HepG2 (cell line): Measurements from ENCODE around the gene SEPHS1. TPM values are rescaled to one million over a fixed set of nuclear protein-coding genes. Genes with fewer than 3 reads are reported as not detected.

ENCODE experiments used
- ATAC-seq: fragments of 200-7000 bp; cut with Tn5 transposase; 3 replicates; pipeline ENCODE4 v1.9.1; 2020; ENCODE audit warnings: mild to moderate bottlenecking, moderate library complexity
- BruUV-seq: library from RNA; stranded (reverse); fragments of 400-500 nt; replicated peaks from 2 replicates; lab custom pipeline; 2021; lab: Mats Ljungman, UMichigan
- CTCF ChIA-PET: fragments of 300-600 bp; formaldehyde crosslinking; extraction: SDS; loops from one replicate; lab custom pipeline; 2021; ENCODE audit warnings: low total read pairs, inconsistent platforms, low intra/inter-chr PET ratio; lab: Yijun Ruan, JAX
- POLR2A ChIA-PET: fragments of 350-600 bp; sonication (Branson Sonifier 250); formaldehyde crosslinking; loops from one replicate; lab custom pipeline; 2020; ENCODE audit warnings: antibody characterized with exemption, inconsistent platforms; lab: Yijun Ruan, JAX
- DNase-seq: peaks from one replicate; pipeline ENCODE4 v3.0.0-alpha.2; 2015; ENCODE audit warnings: low spot score
- FAIRE-seq: peaks from 3 replicates; lab custom pipeline; 2011; peaks lifted over from hg19 to GRCh38; lab: Jason Lieb, UNC
- H2AFZ ChIP-seq: one replicate; pipeline ENCODE4 v1.6.1; 2011; ENCODE audit warnings: low read length, inconsistent platforms
- H3K27ac ChIP-seq: fragments of 300-600 bp; 3 replicates; pipeline ENCODE4 v1.8.0; 2011; ENCODE audit warnings: mixed run types, mild to moderate bottlenecking, mixed read lengths, low read length, inconsistent platforms; ENCODE audit not compliant: insufficient read depth; ENCODE audit errors: extremely low read length
- H3K27me3 ChIP-seq, 2 experiments: fragments of 200-600 bp in 1 of 2; 2 replicates in 1 of 2; 3 replicates in 1 of 2; pipeline versions ENCODE4 v1.6.0 to v1.8.0; 2011; ENCODE audit warnings: low read length in 2 of 2, mild to moderate bottlenecking in 2 of 2, moderate library complexity in 2 of 2, inconsistent platforms in 1 of 2; ENCODE audit not compliant: insufficient read depth in 2 of 2, control insufficient read depth in 1 of 2
- H3K36me3 ChIP-seq, 2 experiments: fragments of 200-600 bp in 1 of 2; replicated peaks in 1 of 2; 2 replicates in 1 of 2; 3 replicates in 1 of 2; pipeline versions ENCODE4 v1.5.1 to v1.8.0; 2011; ENCODE audit warnings: low read length in 2 of 2, inconsistent platforms in 1 of 2; ENCODE audit not compliant: insufficient read depth in 2 of 2, control insufficient read depth in 1 of 2
- H3K4me1 ChIP-seq: 2 replicates; pipeline ENCODE4 v1.5.1; 2012; ENCODE audit warnings: low read length, inconsistent platforms; ENCODE audit not compliant: insufficient read depth
- H3K4me2 ChIP-seq: 2 replicates; pipeline ENCODE4 v1.6.0; 2011; ENCODE audit warnings: low read depth, low read length, inconsistent platforms
- H3K4me3 ChIP-seq, 3 experiments: fragments of 200-600 bp in 1 of 3; sonication (generic), shearing (Covaris generic) in 1 of 3; replicated peaks in 1 of 3; 2 replicates each; pipeline ENCODE4 v1.5.1; 2011 to 2016; ENCODE audit warnings: low read length in 3 of 3, inconsistent platforms in 2 of 3, low read depth in 2 of 3, mild to moderate bottlenecking in 2 of 3, control low read depth in 1 of 3, mixed read lengths in 1 of 3; ENCODE audit not compliant: insufficient read depth in 1 of 3
- H3K79me2 ChIP-seq: one replicate; pipeline ENCODE4 v1.6.1; 2011; ENCODE audit warnings: low read length, inconsistent platforms; ENCODE audit not compliant: insufficient read depth
- H3K9ac ChIP-seq: 2 replicates; pipeline ENCODE4 v1.6.0; 2011; ENCODE audit warnings: mild to moderate bottlenecking, low read depth, low read length, inconsistent platforms; ENCODE audit not compliant: insufficient read depth
- H3K9me3 ChIP-seq: 2 replicates; pipeline ENCODE4 v1.5.1; 2012; ENCODE audit warnings: mild to moderate bottlenecking, low read length
- H4K20me1 ChIP-seq: 2 replicates; pipeline ENCODE4 v1.6.0; 2011; ENCODE audit warnings: inconsistent platforms, mild to moderate bottlenecking, low read length, moderate library complexity; ENCODE audit not compliant: insufficient read depth
- CENPT ChIP-seq: sonication (generic); formaldehyde crosslinking; IDR thresholded peaks from 2 replicates; pipeline ENCODE4 v1.8.0; 2022; ENCODE audit warnings: low read depth, mild to moderate bottlenecking, moderate library complexity, missing genetic modification reagents
- HOXA5 ChIP-seq: sonication (generic); formaldehyde crosslinking; IDR thresholded peaks from 2 replicates; pipeline ENCODE4 v1.4.0; 2020; ENCODE audit warnings: missing genetic modification reagents
- PAWR ChIP-seq: sonication (generic); formaldehyde crosslinking; IDR thresholded peaks from 2 replicates; pipeline ENCODE4 v1.4.0; 2020; ENCODE audit warnings: missing genetic modification reagents, mild to moderate bottlenecking, borderline replicate concordance
- RFX3 ChIP-seq: IDR thresholded peaks from 2 replicates; pipeline ENCODE4 v1.6.1; 2016; ENCODE audit warnings: missing biosample characterization, missing genetic modification reagents
- SALL1 ChIP-seq: sonication (generic); formaldehyde crosslinking; IDR thresholded peaks from 2 replicates; pipeline ENCODE4 v1.8.0; 2022; ENCODE audit warnings: mild to moderate bottlenecking, missing genetic modification reagents
- SCMH1 ChIP-seq: sonication (generic); formaldehyde crosslinking; IDR thresholded peaks from 2 replicates; pipeline ENCODE4 v1.9.0; 2021; ENCODE audit warnings: missing genetic modification reagents, mild to moderate bottlenecking, borderline replicate concordance
- SOX5 ChIP-seq: IDR thresholded peaks from 2 replicates; pipeline ENCODE4 v1.6.1; 2016; ENCODE audit warnings: borderline replicate concordance
- SP4 ChIP-seq: sonication (generic); formaldehyde crosslinking; IDR thresholded peaks from 2 replicates; pipeline ENCODE4 v1.8.1; 2023; ENCODE audit warnings: mild to moderate bottlenecking, missing genetic modification reagents
- TOE1 ChIP-seq: sonication (generic); formaldehyde crosslinking; IDR thresholded peaks from 2 replicates; pipeline ENCODE4 v1.4.0; 2020; ENCODE audit warnings: mild to moderate bottlenecking, missing genetic modification reagents
- UBTF ChIP-seq: sonication (generic); formaldehyde crosslinking; IDR thresholded peaks from 2 replicates; pipeline ENCODE4 v1.4.0; 2020; ENCODE audit warnings: mild to moderate bottlenecking, missing genetic modification reagents
- ZNF383 ChIP-seq: sonication (generic); formaldehyde crosslinking; IDR thresholded peaks from 2 replicates; pipeline ENCODE4 v1.4.0; 2020; ENCODE audit warnings: missing genetic modification reagents, mild to moderate bottlenecking, borderline replicate concordance
- ZNF530 ChIP-seq: sonication (generic); formaldehyde crosslinking; IDR thresholded peaks from 2 replicates; pipeline ENCODE4 v1.5.0; 2020; ENCODE audit warnings: low read depth, mild to moderate bottlenecking, missing genetic modification reagents
- ZNF768 ChIP-seq: sonication (generic); formaldehyde crosslinking; IDR thresholded peaks from 2 replicates; pipeline ENCODE4 v1.4.0; 2020; ENCODE audit warnings: missing genetic modification reagents
- WGBS: methylation state at CpG from one replicate; pipeline ENCODE4 v1.1.6; 2017; ENCODE audit warnings: low lambda C conversion rate; 5-methylcytosine and 5-hydroxymethylcytosine counted together
- in situ Hi-C: cut with HindIII; loops from 2 replicates; pipeline ENCODE4 v1.10.0; 2017; ENCODE audit warnings: low pct_unique_long_range_greater_than_20kb; ENCODE audit not compliant: extremely low pct_ligation_motif_present
- intact Hi-C: fragments of 100-400 bp; cut with micrococcal nuclease; formaldehyde crosslinking; loops from one replicate; pipeline ENCODE4 v1.10.0; 2022; ENCODE audit not compliant: unreplicated experiment
- polyA plus RNA-seq, 8 experiments: library from polyadenylated mRNA; depleted of rRNA in 3 of 8; stranded (reverse) in 7 of 8; unstranded in 1 of 8; fragments of >200 nt; fragmentation: Illumina TruSeq in 4 of 8; extraction: Trizol in 4 of 8; gene quantifications; 2 replicates each; pipeline versions ENCODE4 v1.2.1 to v1.2.3, GENCODE V29; 2011 to 2016; ENCODE audit warnings: low read depth in 4 of 8, missing spikeins in 1 of 8, mixed read lengths in 1 of 8; ENCODE audit not compliant: insufficient read depth in 1 of 8
- total RNA-seq, 5 experiments: library from RNA; depleted of rRNA; stranded (reverse); fragments of >200 nt; fragmentation: Illumina TruSeq; extraction: Trizol; gene quantifications; 2 replicates each; pipeline ENCODE4 v1.2.3, GENCODE V29; 2016; ENCODE audit warnings: low read depth in 1 of 5
- TF ChIP-seq, protein P1 (sequence below): sonication (generic); formaldehyde crosslinking; IDR thresholded peaks from 2 replicates; pipeline ENCODE4 v1.4.0; 2020; ENCODE audit warnings: missing genetic modification reagents

SEPHS1 gene
- total and polyA plus RNA-seq, 2 of the 13 experiments (the other 11 are each of a cell fraction or from before 2014, with no cell fraction given), result 57.8 to 61.5 TPM

DNA sequence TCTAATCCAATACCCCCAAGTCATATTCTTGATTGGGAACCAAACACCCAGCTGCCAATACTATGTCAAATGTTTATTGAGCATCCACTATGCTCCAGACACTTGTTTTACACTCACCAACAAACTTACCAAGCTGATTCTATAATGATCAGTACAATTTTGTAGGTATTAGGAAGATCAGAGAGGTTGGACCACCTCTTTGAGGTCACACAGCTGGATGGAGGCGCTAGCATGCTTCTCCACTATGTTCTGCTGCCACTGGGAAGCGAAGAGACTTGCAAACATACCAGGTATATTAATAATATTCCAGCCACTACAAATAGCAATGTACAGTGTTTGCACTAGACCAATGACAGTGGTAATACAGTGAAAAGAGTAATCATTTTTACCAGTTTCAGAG lies 25.6 kb upstream of the SEPHS1 start:
- intact Hi-C loops, result no loop called here
- H3K4me2 ChIP-seq, result no peak overlapping the region
- H3K4me3 ChIP-seq, result no peak overlapping the region
- in situ Hi-C loops, result loop anchor here (5.0 kb wide), 1 partner anchor 69 kb away; no protein-coding TSS in a partner anchor
- DNase-seq (no peak), ATAC-seq (no peak), FAIRE-seq (no peak)
- no peak overlapping the region for H3K27ac ChIP-seq
- no peak overlapping the region for H2AFZ ChIP-seq
- H3K9me3 ChIP-seq, result no peaks in the 10 kb centered on the region
- 42% methylated on average over 2 of the region's 2 CpGs for WGBS
- H4K20me1 ChIP-seq, result no peaks in the 10 kb centered on the region
- H3K36me3 ChIP-seq, result no peaks in the 10 kb centered on the region
- no peak overlapping the region for H3K9ac ChIP-seq
- POLR2A ChIA-PET, result no interaction called here
- H3K27me3 ChIP-seq, result no peaks in the 10 kb centered on the region
- no TSS peak for BruUV-seq
- CTCF ChIA-PET, result no interaction called here
- H3K79me2 ChIP-seq, result no peaks in the 10 kb centered on the region
- peaks cover 20% of the 10 kb centered on the region for H3K4me1 ChIP-seq
- TF ChIP-seq ZNF768 (CRISPR knock-in tag) (peak; percentile 69; the same call in 1 of the 2 replicates), ZNF383 (no peak), RFX3 (CRISPR knock-in tag) (no peak), UBTF (CRISPR knock-in tag) (no peak), SP4 (CRISPR knock-in tag) (no peak), SALL1 (CRISPR knock-in tag) (no peak)

DNA sequence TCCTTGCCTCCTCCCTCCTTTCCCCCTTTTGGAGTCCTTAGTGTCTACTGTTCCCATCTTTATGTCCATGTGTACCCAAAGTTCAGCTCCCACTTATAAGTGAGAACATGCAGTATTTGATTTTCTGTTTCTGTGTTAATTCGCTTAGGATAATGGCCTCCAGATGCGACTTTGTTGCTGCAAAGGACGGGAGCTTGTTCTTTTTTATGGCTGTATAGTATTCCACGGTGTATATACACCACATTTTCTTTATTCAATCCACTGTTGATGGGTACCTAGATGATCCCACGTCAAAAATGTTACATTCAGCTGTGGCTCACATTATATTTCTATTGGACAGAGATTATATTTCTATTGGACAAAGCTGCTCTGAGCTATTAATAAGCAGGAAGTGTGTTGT lies 24.4 kb upstream of the SEPHS1 start:
- Histone ChIP-seq H3K27me3 (no peaks in the 10 kb centered on the region), H3K27ac (no peak overlapping the region), H3K4me1 (peaks cover 20% of the 10 kb centered on the region), H3K9ac (no peak overlapping the region), H3K4me2 (no peak overlapping the region), H3K4me3 (no peak overlapping the region), H3K9me3 (no peaks in the 10 kb centered on the region), H4K20me1 (no peaks in the 10 kb centered on the region), H3K79me2 (no peaks in the 10 kb centered on the region), H2AFZ (no peak overlapping the region), H3K36me3 (no peaks in the 10 kb centered on the region)
- FAIRE-seq (no peak), DNase-seq (no peak), ATAC-seq (no peak)
- no peak for TF ChIP-seq PAWR (CRISPR knock-in tag)
- TF ChIP-seq, protein P1, sequence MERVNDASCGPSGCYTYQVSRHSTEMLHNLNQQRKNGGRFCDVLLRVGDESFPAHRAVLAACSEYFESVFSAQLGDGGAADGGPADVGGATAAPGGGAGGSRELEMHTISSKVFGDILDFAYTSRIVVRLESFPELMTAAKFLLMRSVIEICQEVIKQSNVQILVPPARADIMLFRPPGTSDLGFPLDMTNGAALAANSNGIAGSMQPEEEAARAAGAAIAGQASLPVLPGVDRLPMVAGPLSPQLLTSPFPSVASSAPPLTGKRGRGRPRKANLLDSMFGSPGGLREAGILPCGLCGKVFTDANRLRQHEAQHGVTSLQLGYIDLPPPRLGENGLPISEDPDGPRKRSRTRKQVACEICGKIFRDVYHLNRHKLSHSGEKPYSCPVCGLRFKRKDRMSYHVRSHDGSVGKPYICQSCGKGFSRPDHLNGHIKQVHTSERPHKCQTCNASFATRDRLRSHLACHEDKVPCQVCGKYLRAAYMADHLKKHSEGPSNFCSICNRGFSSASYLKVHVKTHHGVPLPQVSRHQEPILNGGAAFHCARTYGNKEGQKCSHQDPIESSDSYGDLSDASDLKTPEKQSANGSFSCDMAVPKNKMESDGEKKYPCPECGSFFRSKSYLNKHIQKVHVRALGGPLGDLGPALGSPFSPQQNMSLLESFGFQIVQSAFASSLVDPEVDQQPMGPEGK (CRISPR knock-in tag), result no peak
- TF ChIP-seq SCMH1 (CRISPR knock-in tag), result no peak
- no peak for TF ChIP-seq ZNF530 (CRISPR knock-in tag)
- no peak for TF ChIP-seq CENPT (CRISPR knock-in tag)
- TF ChIP-seq HOXA5, result no peak
- no peak for TF ChIP-seq SOX5 (CRISPR knock-in tag)
- no peak for TF ChIP-seq TOE1
- ChIA-PET POLR2A (interaction anchor here (1.0 kb wide), 1 partner anchor 67 kb away, joined by 4 read pairs; no protein-coding TSS in a partner anchor), CTCF (interaction anchor here (1.4 to 2.3 kb wide), 3 partner anchors 27 to 165 kb away, joined by 7 to 39 read pairs (median 18); no protein-coding TSS in a partner anchor)
- 44% methylated on average over 5 of the region's 5 CpGs for WGBS
- intact Hi-C loops, result loop anchor here (1.0 kb wide), 3 partner anchors 68 to 214 kb away; partner anchors contain the start of gene PRPF18
- in situ Hi-C loops, result loop anchor here (5.0 kb wide), 1 partner anchor 70 kb away; no protein-coding TSS in a partner anchor
- no TSS peak for BruUV-seq
